SU-DHL-6 (cell line): ENCODE measurements around the gene ISX.

Experiments used
- H2AFZ ChIP-seq: fragments of 200-600 bp; sonication (generic); 2 replicates; pipeline ENCODE4 v1.6.1; 2014; ENCODE audit warnings: low read depth, mild to moderate bottlenecking, moderate library complexity, mixed read lengths, antibody characterized with exemption, low read length; ENCODE audit not compliant: severe bottlenecking
- H3F3A ChIP-seq: fragments of 200-600 bp; shearing (Covaris generic); 2 replicates; pipeline ENCODE4 v1.6.0; 2016; ENCODE audit warnings: antibody characterized with exemption, mild to moderate bottlenecking; ENCODE audit not compliant: insufficient read depth
- H3K27ac ChIP-seq: fragments of 200-600 bp; sonication (generic); 2 replicates; pipeline ENCODE4 v1.5.1; 2016; ENCODE audit warnings: low read depth, mild to moderate bottlenecking, low read length, moderate library complexity, mixed read lengths
- H3K27me3 ChIP-seq: fragments of 200-600 bp; sonication (generic), shearing (Covaris generic); 2 replicates; pipeline ENCODE4 v1.6.0; 2014; ENCODE audit warnings: mild to moderate bottlenecking, low read length
- H3K36me3 ChIP-seq: fragments of 200-600 bp; sonication (generic); 2 replicates; pipeline ENCODE4 v1.6.1; 2014; ENCODE audit warnings: mild to moderate bottlenecking, low read length, mixed read lengths
- H3K4me2 ChIP-seq: fragments of 300-600, 200-600 bp; shearing (Covaris generic), sonication (generic); 2 replicates; pipeline ENCODE4 v1.6.0; 2014; ENCODE audit warnings: low read length, low read depth, mild to moderate bottlenecking; ENCODE audit not compliant: poor library complexity, severe bottlenecking
- H3K4me3 ChIP-seq: fragments of 200-600 bp; sonication (generic); 2 replicates; pipeline ENCODE4 v1.5.1; 2014; ENCODE audit warnings: antibody characterized with exemption, low read length, mild to moderate bottlenecking, mixed read lengths; ENCODE audit not compliant: insufficient read depth, poor library complexity, severe bottlenecking
- H3K79me2 ChIP-seq: fragments of 200-600 bp; sonication (generic); 2 replicates; pipeline ENCODE4 v1.6.1; 2014; ENCODE audit warnings: mild to moderate bottlenecking, low read length, moderate library complexity; ENCODE audit not compliant: insufficient read depth
- H3K9ac ChIP-seq: fragments of 200-600 bp; sonication (generic); 2 replicates; pipeline ENCODE4 v1.7.0; 2014; ENCODE audit warnings: mild to moderate bottlenecking, low read length
- H3K9me2 ChIP-seq: fragments of 200-600 bp; sonication (generic); replicated peaks from 2 replicates; pipeline ENCODE4 v1.6.1; 2014; ENCODE audit warnings: low read length; ENCODE audit not compliant: insufficient read depth
- H3K9me3 ChIP-seq: fragments of 200-600 bp; sonication (generic); 2 replicates; pipeline ENCODE4 v1.6.1; 2014; ENCODE audit warnings: low read length, mixed read lengths; ENCODE audit not compliant: insufficient read depth
- H4K20me1 ChIP-seq: fragments of 200-600 bp; sonication (generic); 2 replicates; pipeline ENCODE4 v1.6.1; 2014; ENCODE audit warnings: low read depth, mild to moderate bottlenecking, antibody characterized with exemption, low read length, moderate library complexity, mixed read lengths
- CTCF ChIP-seq: fragments of 200-600 bp; sonication (generic); IDR thresholded peaks from one replicate; pipeline ENCODE4 v1.5.1; 2017; ENCODE audit warnings: antibody characterized with exemption, mild to moderate bottlenecking, low read length, moderate library complexity; ENCODE audit not compliant: insufficient read depth, poor library complexity, severe bottlenecking
- EZH2phosphoT487 ChIP-seq: fragments of 200-600 bp; sonication (generic), shearing (Covaris generic); conservative IDR thresholded peaks from 2 replicates; pipeline ENCODE4 v1.6.1; 2018; ENCODE audit warnings: mild to moderate bottlenecking, antibody characterized with exemption, low read length, moderate library complexity, mixed read lengths

ISX gene

GRCh38 chr22:35102663-35103062, 36.7 kb downstream of the ISX start:
- Histone ChIP-seq H4K20me1 (no peaks in the 10 kb centered on the region), H3K9me3 (no peaks in the 10 kb centered on the region), H2AFZ (no peak overlapping the region), H3K4me3 (no peak overlapping the region), H3K9me2 (no peaks in the 10 kb centered on the region), H3K79me2 (no peaks in the 10 kb centered on the region), H3K27ac (no peak overlapping the region), H3F3A (no peaks in the 10 kb centered on the region), H3K9ac (no peak overlapping the region), H3K27me3 (no peaks in the 10 kb centered on the region), H3K36me3 (no peaks in the 10 kb centered on the region), H3K4me2 (no peak overlapping the region)
- TF ChIP-seq CTCF (no peak), EZH2phosphoT487 (no peak)

- Histone ChIP-seq H3K27ac (no peak overlapping the region), H3K27me3 (no peaks in the 10 kb centered on the region), H3K4me3 (no peak overlapping the region), H3K9me3 (no peaks in the 10 kb centered on the region), H2AFZ (no peak overlapping the region), H3K9ac (no peak overlapping the region), H3K79me2 (no peaks in the 10 kb centered on the region), H4K20me1 (no peaks in the 10 kb centered on the region), H3K9me2 (no peaks in the 10 kb centered on the region), H3K4me2 (no peak overlapping the region), H3K36me3 (no peaks in the 10 kb centered on the region), H3F3A (no peaks in the 10 kb centered on the region)
- no peak for TF ChIP-seq EZH2phosphoT487
- no peak for TF ChIP-seq CTCF
Measured at GRCh38 chr22:35103761-35104160, 37.8 kb downstream of the ISX start.

- no peaks in the 10 kb centered on the region for H3K79me2 ChIP-seq
- no peaks in the 10 kb centered on the region for H4K20me1 ChIP-seq
- no peak overlapping the region for H3K4me3 ChIP-seq
- H2AFZ ChIP-seq: no peak overlapping the region
- H3K9me2 ChIP-seq: no peaks in the 10 kb centered on the region
- H3K27ac ChIP-seq: no peak overlapping the region
- no peaks in the 10 kb centered on the region for H3K36me3 ChIP-seq
- no peak overlapping the region for H3K9ac ChIP-seq
- H3K27me3 ChIP-seq: no peaks in the 10 kb centered on the region
- no peaks in the 10 kb centered on the region for H3F3A ChIP-seq
- H3K4me2 ChIP-seq: no peak overlapping the region
- no peak for TF ChIP-seq CTCF
- no peak for TF ChIP-seq EZH2phosphoT487
- H3K9me3 ChIP-seq: no peaks in the 10 kb centered on the region
Measured at GRCh38 chr22:35104491-35104890, 38.5 kb downstream of the ISX start.
